Measurements from ENCODE around the gene MYLK. TPM values are rescaled to one million over a fixed set of nuclear protein-coding genes. Genes with fewer than 3 reads are reported as not detected.
"Not testable (repeated sequence)": the region's sequence is repeated elsewhere in the genome, so short reads cannot be mapped to it uniquely, and the experiment has no call there.

Gene MYLK
- total RNA-seq, 4 donors from 2014 or later = 24.6 to 47.0 (median 39.2) TPM

DNA sequence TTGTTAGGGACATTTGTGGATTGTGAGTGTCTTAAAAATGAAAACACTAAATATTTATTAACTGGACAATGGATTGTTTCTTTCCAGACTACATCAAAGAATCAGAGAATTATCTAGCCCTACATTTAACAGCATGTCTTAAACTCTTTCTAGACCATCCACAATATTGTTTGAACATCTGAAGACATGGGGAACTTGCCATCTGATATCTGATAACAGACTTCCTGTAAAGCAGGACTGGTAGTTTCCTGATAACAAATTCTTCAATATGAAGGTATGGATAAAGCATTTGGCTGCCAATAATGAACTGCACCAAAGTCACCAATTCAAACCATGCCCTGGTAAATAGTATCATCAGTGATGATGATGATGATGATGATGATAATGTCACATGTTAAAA is 273.1 kb downstream of the MYLK start:
- Histone ChIP-seq H3K36me3 (peaks cover 17% of the 10 kb centered on the region), H3K4me1 (no peaks in the 10 kb centered on the region), H3K4me3 (no peak overlapping the region), H3K27ac (no peak overlapping the region), H3K9me3 (no peaks in the 10 kb centered on the region), H3K27me3 (no peaks in the 10 kb centered on the region)
- no peak for DNase-seq (ENCODE audit: low spot score in 2 of 2)
- TF ChIP-seq POLR2A (IDR thresholded peaks at IDR 0.05) (no peak), POLR2AphosphoS5 (IDR thresholded peaks at IDR 0.05) (no peak), EP300 (IDR thresholded peaks at IDR 0.05) (no peak)
- TF ChIP-seq, protein P1, sequence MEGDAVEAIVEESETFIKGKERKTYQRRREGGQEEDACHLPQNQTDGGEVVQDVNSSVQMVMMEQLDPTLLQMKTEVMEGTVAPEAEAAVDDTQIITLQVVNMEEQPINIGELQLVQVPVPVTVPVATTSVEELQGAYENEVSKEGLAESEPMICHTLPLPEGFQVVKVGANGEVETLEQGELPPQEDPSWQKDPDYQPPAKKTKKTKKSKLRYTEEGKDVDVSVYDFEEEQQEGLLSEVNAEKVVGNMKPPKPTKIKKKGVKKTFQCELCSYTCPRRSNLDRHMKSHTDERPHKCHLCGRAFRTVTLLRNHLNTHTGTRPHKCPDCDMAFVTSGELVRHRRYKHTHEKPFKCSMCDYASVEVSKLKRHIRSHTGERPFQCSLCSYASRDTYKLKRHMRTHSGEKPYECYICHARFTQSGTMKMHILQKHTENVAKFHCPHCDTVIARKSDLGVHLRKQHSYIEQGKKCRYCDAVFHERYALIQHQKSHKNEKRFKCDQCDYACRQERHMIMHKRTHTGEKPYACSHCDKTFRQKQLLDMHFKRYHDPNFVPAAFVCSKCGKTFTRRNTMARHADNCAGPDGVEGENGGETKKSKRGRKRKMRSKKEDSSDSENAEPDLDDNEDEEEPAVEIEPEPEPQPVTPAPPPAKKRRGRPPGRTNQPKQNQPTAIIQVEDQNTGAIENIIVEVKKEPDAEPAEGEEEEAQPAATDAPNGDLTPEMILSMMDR (IDR thresholded peaks at IDR 0.05) = no peak

DNA sequence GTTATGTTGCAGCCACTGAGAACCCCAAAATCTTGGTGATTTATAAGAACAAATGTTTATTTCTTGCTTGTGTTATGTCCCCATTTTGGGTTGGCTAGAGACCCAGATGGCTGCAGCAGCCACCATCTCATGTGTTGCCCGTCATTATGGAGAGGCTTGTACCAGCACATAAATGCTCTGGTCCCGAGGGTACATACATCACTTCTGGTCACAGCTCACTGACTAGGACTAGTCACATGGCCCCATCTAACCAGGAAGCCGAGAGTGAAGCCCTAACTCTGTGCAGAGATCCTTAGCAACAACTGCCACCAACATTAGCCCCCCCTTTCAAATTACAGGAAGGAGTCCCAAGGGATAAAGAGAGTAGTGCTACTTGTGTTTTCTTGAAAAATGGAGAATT is 273.8 kb downstream of the MYLK start:
- WGBS = 93% methylated on average over 3 of the region's 3 CpGs
- H3K9me3 ChIP-seq = no peaks in the 10 kb centered on the region
- no peak for DNase-seq (ENCODE audit: low spot score in 2 of 2)
- H3K27ac ChIP-seq = no peak overlapping the region
- no peak overlapping the region for H3K4me3 ChIP-seq
- peaks cover 17% of the 10 kb centered on the region for H3K36me3 ChIP-seq
- TF ChIP-seq POLR2AphosphoS5 (IDR thresholded peaks at IDR 0.05) = no peak
- no peaks in the 10 kb centered on the region for H3K27me3 ChIP-seq
- no peaks in the 10 kb centered on the region for H3K4me1 ChIP-seq

DNA sequence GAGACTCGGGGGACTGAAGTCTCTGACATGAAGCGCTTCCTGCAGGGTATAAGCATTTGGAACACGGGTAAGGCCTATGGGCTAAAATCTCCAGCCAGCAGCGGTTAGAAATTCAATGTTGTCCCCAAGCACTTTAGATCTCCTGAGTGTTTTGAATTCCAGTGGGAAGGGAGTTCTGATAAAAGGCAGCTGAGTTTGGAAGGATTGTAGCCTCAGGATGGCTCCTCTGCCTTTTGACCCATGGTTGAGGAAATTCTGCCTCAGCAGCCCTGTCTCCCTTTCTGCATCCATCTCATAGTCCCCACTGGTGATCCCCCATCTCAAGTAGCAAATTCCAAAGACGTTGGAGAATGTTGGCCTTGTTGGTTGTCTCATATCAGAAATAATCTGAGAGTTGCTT is 275.1 kb downstream of the MYLK start:
- WGBS = 80% methylated on average over 5 of the region's 5 CpGs
- Histone ChIP-seq H3K27ac (no peak overlapping the region), H3K4me1 (no peaks in the 10 kb centered on the region), H3K4me3 (no peak overlapping the region), H3K9me3 (no peaks in the 10 kb centered on the region), H3K27me3 (no peaks in the 10 kb centered on the region), H3K36me3 (peaks cover 10% of the 10 kb centered on the region)
- DNase-seq (ENCODE audit: low spot score in 2 of 2) = no peak
- TF ChIP-seq, protein P1 (IDR thresholded peaks at IDR 0.05) = no peak
- TF ChIP-seq POLR2AphosphoS5 (IDR thresholded peaks at IDR 0.05) (no peak), EP300 (IDR thresholded peaks at IDR 0.05) (no peak)

DNA sequence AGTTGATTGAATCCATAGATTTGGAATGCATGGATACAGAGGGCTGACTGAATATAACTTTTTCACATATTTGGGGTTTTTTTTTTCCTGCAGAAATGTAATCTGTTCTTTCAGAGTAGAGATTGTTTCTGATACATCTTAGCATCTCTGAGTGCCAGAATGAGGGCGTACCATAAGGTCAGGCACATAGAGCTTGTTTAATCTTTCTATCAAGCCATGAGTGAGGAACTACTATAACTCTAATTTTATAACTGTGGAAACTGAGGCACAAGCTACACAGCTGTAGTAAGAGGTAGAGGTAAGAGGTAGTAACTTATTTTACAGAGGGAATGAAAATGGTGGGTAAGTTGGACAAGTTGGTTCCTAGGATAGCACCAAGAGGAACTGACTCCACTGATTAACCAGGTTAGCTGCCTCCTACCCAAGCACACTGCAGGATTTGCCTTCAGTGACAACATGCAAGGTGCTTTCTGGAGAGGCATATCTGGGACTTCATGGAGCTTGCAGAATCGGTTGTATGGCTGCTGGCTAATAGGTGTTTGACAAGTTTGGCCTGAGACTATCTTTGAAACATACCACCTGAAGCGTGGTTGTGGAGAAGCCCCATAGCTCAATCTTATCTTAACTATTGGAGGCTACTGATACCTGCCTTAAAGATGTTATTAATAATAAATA is 275.7 kb downstream of the MYLK start:
- Histone ChIP-seq H3K4me3 (no peak overlapping the region), H3K36me3 (peaks cover 7% of the 10 kb centered on the region), H3K27ac (no peak overlapping the region), H3K27me3 (no peaks in the 10 kb centered on the region), H3K4me1 (no peaks in the 10 kb centered on the region), H3K9me3 (no peaks in the 10 kb centered on the region)
- TF ChIP-seq, protein P1 (IDR thresholded peaks at IDR 0.05) = no peak
- TF ChIP-seq POLR2A (IDR thresholded peaks at IDR 0.05) (no peak), EP300 (IDR thresholded peaks at IDR 0.05) (no peak)
- no peak for DNase-seq (ENCODE audit: low spot score in 2 of 2)
- 98% methylated on average over 3 of the region's 3 CpGs for WGBS

DNA sequence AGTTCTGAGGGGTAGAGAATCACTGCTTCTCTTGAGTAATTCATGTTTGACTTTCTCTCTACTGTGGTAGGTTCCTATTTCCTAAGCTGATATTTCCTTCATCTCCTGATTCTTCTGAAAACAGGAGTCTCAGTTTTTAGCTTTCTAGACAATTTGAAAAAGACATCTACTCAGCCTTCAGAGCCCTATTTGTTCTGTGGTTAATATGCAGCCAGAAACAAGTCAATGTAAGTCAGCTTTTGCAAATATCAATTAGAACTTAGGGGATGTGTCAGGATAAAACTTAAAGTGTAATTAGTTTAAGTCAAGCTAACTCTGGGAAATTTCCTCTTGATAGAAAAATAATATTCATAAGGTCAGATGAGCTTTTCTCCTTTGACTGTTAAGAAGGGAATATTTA is 277.6 kb downstream of the MYLK start:
- TF ChIP-seq POLR2A (IDR thresholded peaks at IDR 0.05) (no peak), POLR2AphosphoS5 (IDR thresholded peaks at IDR 0.05) (no peak), EP300 (IDR thresholded peaks at IDR 0.05) (no peak)
- TF ChIP-seq, protein P1 (IDR thresholded peaks at IDR 0.05) = no peak
- Histone ChIP-seq H3K4me1 (peaks cover 8% of the 10 kb centered on the region), H3K36me3 (peaks cover 1% of the 10 kb centered on the region), H3K27ac (no peak overlapping the region), H3K27me3 (no peaks in the 10 kb centered on the region), H3K4me3 (no peak overlapping the region), H3K9me3 (no peaks in the 10 kb centered on the region)
- DNase-seq (ENCODE audit: low spot score in 2 of 2) = no peak

DNA sequence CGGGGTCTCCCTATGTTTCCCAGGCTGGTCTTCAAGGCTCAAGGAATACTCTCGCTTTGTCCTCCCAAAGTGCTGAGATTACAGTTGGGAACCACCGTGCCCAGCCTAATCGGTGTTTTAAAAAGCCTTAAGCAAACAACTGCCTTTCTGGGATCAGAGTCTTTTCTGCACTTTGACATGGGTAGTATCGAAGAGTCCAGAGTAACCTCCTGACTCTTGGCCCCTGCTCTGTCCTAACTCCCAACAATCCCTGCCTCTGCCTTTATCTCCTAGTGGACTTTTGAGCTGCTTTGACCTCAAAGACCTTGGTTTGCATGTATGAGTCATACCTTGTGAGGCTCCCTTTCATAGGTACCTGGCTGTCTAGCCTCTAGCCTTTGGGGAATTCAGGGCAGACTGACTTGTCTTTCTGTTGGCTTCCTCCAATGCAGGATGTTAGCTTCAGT is 278.3 kb downstream of the MYLK start:
- no peak for DNase-seq (ENCODE audit: low spot score in 2 of 2)
- Histone ChIP-seq H3K4me1 (peaks cover 13% of the 10 kb centered on the region), H3K27ac (no peak overlapping the region), H3K36me3 (no peaks in the 10 kb centered on the region), H3K27me3 (no peaks in the 10 kb centered on the region), H3K4me3 (no peak overlapping the region), H3K9me3 (no peaks in the 10 kb centered on the region)
- no peak for TF ChIP-seq EP300 (IDR thresholded peaks at IDR 0.05)
- TF ChIP-seq, protein P1 (IDR thresholded peaks at IDR 0.05) = no peak
- no peak for TF ChIP-seq POLR2AphosphoS5 (IDR thresholded peaks at IDR 0.05)
- no peak for TF ChIP-seq POLR2A (IDR thresholded peaks at IDR 0.05)
- WGBS = 94% methylated on average over 5 of the region's 5 CpGs

DNA sequence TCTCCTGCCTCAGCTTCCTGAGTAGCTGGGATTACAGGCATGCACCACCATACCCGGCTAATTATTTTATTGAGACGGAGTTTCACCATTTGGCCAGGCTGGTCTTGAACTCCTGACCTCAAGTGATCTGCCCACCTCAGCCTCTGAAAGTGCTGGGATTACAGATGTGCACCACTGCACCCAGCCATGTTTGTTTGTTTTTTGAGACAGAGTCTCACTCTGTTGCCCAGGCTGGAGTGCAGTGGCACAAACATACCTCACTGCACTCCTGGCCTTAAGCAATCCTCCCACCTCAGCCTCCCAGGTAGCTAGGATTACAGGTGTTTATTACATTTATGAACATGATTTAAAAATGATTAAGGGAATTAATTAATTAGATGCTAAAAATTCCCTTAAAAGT is 281.0 kb downstream of the MYLK start:
- DNase-seq (ENCODE audit: low spot score in 2 of 2); H3K9me3 ChIP-seq; H3K36me3 ChIP-seq; H3K27ac ChIP-seq; H3K4me3 ChIP-seq; H3K27me3 ChIP-seq: not testable (repeated sequence)
- peaks cover 13% of the 10 kb centered on the region for H3K4me1 ChIP-seq
- WGBS = 50% methylated on average over 2 of the region's 2 CpGs

All from suprapubic skin (tissue), 4 donors.